CD4-positive, alpha-beta T cell (primary cell): ENCODE results near the gene CROCC. TPM values are rescaled to one million over a fixed set of nuclear protein-coding genes. Genes with fewer than 3 reads are reported as not detected.
"Not testable (repeated sequence)": the region's sequence is repeated elsewhere in the genome, so short reads cannot be mapped to it uniquely, and the experiment has no call there.

Source experiments
- ATAC-seq: fragments of 200-7000 bp; cut with Tn5 transposase; one replicate; pipeline ENCODE4 v1.10.0; 2022; ENCODE audit warnings: mild to moderate bottlenecking; ENCODE audit not compliant: poor library complexity
- CTCF ChIA-PET: fragments of 350-600 bp; sonication (Branson Sonifier 250); formaldehyde crosslinking; loops from one replicate; lab custom pipeline; 2021; ENCODE audit warnings: antibody characterized with exemption, inconsistent platforms; lab: Charles Lee
- POLR2A ChIA-PET: fragments of 350-600 bp; sonication (Branson Sonifier 250); formaldehyde crosslinking; loops from one replicate; lab custom pipeline; 2021; ENCODE audit warnings: antibody characterized with exemption, inconsistent platforms; lab: Charles Lee
- DNase-seq, 14 experiments: peaks; one replicate each; pipeline ENCODE4 v3.0.0-alpha.2; 2013 to 2020; ENCODE audit warnings: mixed read lengths in 2 of 14
- H3K27ac ChIP-seq, 2 donors: one replicate each; pipeline versions ENCODE4 v1.5.1 to v1.7.0; 2013; ENCODE audit warnings: low read length in 2 of 2, low read depth in 1 of 2, mild to moderate bottlenecking in 1 of 2
- H3K27me3 ChIP-seq, 2 experiments: 1 replicate in 1 of 2; 2 replicates in 1 of 2; pipeline versions ENCODE4 v1.6.1 to v1.7.0; 2013; ENCODE audit warnings: low read length in 2 of 2, control low read depth in 1 of 2, mild to moderate bottlenecking in 1 of 2, moderate library complexity in 1 of 2; ENCODE audit not compliant: insufficient read depth in 2 of 2, control insufficient read depth in 1 of 2
- H3K36me3 ChIP-seq: one replicate; pipeline ENCODE4 v1.6.1; 2013; ENCODE audit warnings: low read length, control low read depth; ENCODE audit not compliant: insufficient read depth
- H3K4me1 ChIP-seq: one replicate; pipeline ENCODE4 v1.6.1; 2013; ENCODE audit warnings: low read length, control low read depth; ENCODE audit not compliant: insufficient read depth
- H3K4me3 ChIP-seq: one replicate; pipeline ENCODE4 v1.5.1; 2013; ENCODE audit warnings: mild to moderate bottlenecking, low read length, moderate library complexity
- H3K9me3 ChIP-seq, 2 experiments: 1 replicate in 1 of 2; 2 replicates in 1 of 2; pipeline versions ENCODE4 v1.6.1 to v1.7.0; 2013; ENCODE audit warnings: low read length in 2 of 2, mild to moderate bottlenecking in 2 of 2, control low read depth in 1 of 2, moderate library complexity in 1 of 2; ENCODE audit not compliant: control insufficient read depth in 1 of 2, insufficient read depth in 1 of 2
- H3K27ac Mint-ChIP-seq: one replicate; pipeline ENCODE4 v1.8.0; 2020; ENCODE audit warnings: mixed read lengths
- H3K27me3 Mint-ChIP-seq: one replicate; pipeline ENCODE4 v1.8.0; 2021; ENCODE audit warnings: mixed read lengths
- H3K36me3 Mint-ChIP-seq: one replicate; pipeline ENCODE4 v1.8.0; 2021; ENCODE audit warnings: low read depth, mixed read lengths
- H3K4me1 Mint-ChIP-seq: one replicate; pipeline ENCODE4 v1.8.0; 2021; ENCODE audit warnings: low read depth, mixed read lengths
- H3K4me3 Mint-ChIP-seq: one replicate; pipeline ENCODE4 v1.8.0; 2020; ENCODE audit warnings: mild to moderate bottlenecking, mixed read lengths
- H3K9me3 Mint-ChIP-seq: one replicate; pipeline ENCODE4 v1.8.0; 2020; ENCODE audit warnings: mixed read lengths
- intact Hi-C, 2 experiments: fragments of 100-400 bp; cut with DNase I in 1 of 2; cut with micrococcal nuclease in 1 of 2; formaldehyde crosslinking; loops; one replicate each; pipeline versions ENCODE4 v1.15.1 to v1.9.0; 2023 to 2025; cut with DNase I, micrococcal nuclease
- total RNA-seq, 174 experiments: library from RNA in 2 of 174; stranded (reverse) in 2 of 174; gene quantifications; one replicate each; pipeline ENCODE4 v1.2.3 and lab custom pipeline; 2021 to 2026
- TF ChIP-seq, protein P1 (sequence below): fragments of 200-600 bp; IDR thresholded peaks from one replicate; pipeline ENCODE4 v1.8.0; 2022; ENCODE audit warnings: antibody characterized with exemption, mild to moderate bottlenecking

CROCC gene
- total RNA-seq, 2 experiments from 2014 or later, result 47.4 to 49.7 TPM

DNA sequence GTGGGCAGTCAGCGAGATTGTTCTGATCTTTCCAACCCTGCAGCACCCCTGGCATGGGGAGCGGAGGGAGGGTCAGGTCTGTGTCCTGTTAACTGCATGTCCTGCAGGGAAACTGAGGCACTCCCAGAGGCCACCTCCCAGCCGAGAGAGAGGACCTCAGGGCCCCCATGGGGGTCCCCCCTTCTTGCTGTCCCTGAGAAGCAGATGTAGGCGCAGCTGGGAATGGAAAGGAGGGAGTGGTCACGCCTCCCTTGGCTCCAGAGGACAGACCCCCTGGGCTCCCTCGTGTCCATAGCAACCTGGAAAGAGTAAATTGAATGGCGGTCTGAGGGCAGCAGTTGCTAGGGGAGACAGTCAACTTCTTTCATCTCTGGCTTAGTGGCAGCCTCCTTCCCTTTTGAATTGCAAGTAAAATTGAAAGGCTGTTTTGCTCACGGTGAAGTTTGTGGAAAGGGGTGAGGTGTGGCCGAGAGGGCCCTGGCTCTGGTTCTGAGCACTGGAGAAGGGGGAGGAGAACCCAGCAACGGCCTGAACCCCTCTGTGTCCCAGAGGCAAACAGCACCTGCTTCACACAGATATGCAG is 4.9 kb downstream of the CROCC start:
- H3K27ac ChIP-seq, result no peak overlapping the region
- H3K4me3 Mint-ChIP-seq, result no peak overlapping the region
- TF ChIP-seq, protein P1, sequence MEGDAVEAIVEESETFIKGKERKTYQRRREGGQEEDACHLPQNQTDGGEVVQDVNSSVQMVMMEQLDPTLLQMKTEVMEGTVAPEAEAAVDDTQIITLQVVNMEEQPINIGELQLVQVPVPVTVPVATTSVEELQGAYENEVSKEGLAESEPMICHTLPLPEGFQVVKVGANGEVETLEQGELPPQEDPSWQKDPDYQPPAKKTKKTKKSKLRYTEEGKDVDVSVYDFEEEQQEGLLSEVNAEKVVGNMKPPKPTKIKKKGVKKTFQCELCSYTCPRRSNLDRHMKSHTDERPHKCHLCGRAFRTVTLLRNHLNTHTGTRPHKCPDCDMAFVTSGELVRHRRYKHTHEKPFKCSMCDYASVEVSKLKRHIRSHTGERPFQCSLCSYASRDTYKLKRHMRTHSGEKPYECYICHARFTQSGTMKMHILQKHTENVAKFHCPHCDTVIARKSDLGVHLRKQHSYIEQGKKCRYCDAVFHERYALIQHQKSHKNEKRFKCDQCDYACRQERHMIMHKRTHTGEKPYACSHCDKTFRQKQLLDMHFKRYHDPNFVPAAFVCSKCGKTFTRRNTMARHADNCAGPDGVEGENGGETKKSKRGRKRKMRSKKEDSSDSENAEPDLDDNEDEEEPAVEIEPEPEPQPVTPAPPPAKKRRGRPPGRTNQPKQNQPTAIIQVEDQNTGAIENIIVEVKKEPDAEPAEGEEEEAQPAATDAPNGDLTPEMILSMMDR, result no peak
- no peak overlapping the region for H3K4me3 ChIP-seq
- peaks cover 24% of the 10 kb centered on the region for H3K36me3 ChIP-seq
- intact Hi-C loops, result loop anchor here in 1 of 2 experiments (10.0 kb wide), 1 partner anchor 312 kb away; the partner anchor contains the start of gene NBPF1
- ChIA-PET CTCF (no interaction called here), POLR2A (no interaction called here)
- no peaks in the 10 kb centered on the region for H3K27me3 Mint-ChIP-seq
- H3K36me3 Mint-ChIP-seq, result peaks cover 18% of the 10 kb centered on the region
- no peak for ATAC-seq
- peaks cover 22% of the 10 kb centered on the region for H3K4me1 Mint-ChIP-seq
- no peaks in the 10 kb centered on the region for H3K27me3 ChIP-seq
- H3K4me1 ChIP-seq, result peaks cover 24% of the 10 kb centered on the region
- no peaks in the 10 kb centered on the region for H3K9me3 ChIP-seq
- no peaks in the 10 kb centered on the region for H3K9me3 Mint-ChIP-seq
- DNase-seq, result peak in 1 of 14 experiments; percentile 16
- no peak overlapping the region for H3K27ac Mint-ChIP-seq

DNA sequence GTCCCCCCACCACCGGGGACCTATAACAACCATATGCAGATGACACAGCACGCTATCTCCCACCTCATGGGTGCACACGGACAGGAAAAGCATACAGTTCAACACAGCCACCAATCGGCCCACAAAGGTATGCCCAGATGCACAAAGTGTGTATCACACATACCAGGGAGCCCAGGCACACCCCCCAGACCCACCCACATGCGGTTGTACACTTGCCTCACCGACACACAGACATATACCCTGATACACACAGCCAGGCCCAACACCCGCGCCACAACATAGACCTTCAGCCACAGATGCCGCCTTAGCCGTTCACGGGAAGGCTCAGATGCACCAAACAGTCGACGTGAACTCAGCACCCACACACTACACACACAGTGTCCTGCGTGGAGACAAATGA is 5.5 kb downstream of the CROCC start:
- Histone ChIP-seq H3K4me3 (no peak overlapping the region), H3K27me3 (no peaks in the 10 kb centered on the region), H3K4me1 (peaks cover 17% of the 10 kb centered on the region), H3K9me3 (no peaks in the 10 kb centered on the region), H3K36me3 (peaks cover 24% of the 10 kb centered on the region), H3K27ac (no peak overlapping the region)
- ChIA-PET CTCF (no interaction called here), POLR2A (no interaction called here)
- ATAC-seq, result no peak
- no peak overlapping the region for H3K4me3 Mint-ChIP-seq
- no peak overlapping the region for H3K27ac Mint-ChIP-seq
- no peaks in the 10 kb centered on the region for H3K9me3 Mint-ChIP-seq
- no peaks in the 10 kb centered on the region for H3K27me3 Mint-ChIP-seq
- TF ChIP-seq, protein P1, result no peak
- peaks cover 15% of the 10 kb centered on the region for H3K4me1 Mint-ChIP-seq
- DNase-seq, result peak in 1 of 14 experiments; percentile 22
- intact Hi-C loops, result loop anchor here in 1 of 2 experiments (10.0 kb wide), 1 partner anchor 312 kb away; the partner anchor contains the start of gene NBPF1
- H3K36me3 Mint-ChIP-seq, result peaks cover 22% of the 10 kb centered on the region

GRCh38 chr1:16927711-16928485 is 6.2 kb downstream of the CROCC start:
- Histone ChIP-seq H3K27me3 (no peaks in the 10 kb centered on the region), H3K4me1 (peaks cover 12% of the 10 kb centered on the region), H3K27ac (no peak overlapping the region), H3K4me3 (no peak overlapping the region), H3K36me3 (peaks cover 26% of the 10 kb centered on the region), H3K9me3 (no peaks in the 10 kb centered on the region)
- CTCF ChIA-PET, result no interaction called here
- ATAC-seq (no peak), DNase-seq (no peak)
- Mint-ChIP-seq H3K4me1 (peaks cover 9% of the 10 kb centered on the region), H3K4me3 (no peak overlapping the region), H3K9me3 (no peaks in the 10 kb centered on the region), H3K36me3 (peaks cover 28% of the 10 kb centered on the region), H3K27ac (no peak overlapping the region), H3K27me3 (no peaks in the 10 kb centered on the region)
- POLR2A ChIA-PET, result interaction anchor here (1.1 kb wide), 1 partner anchor 13 kb away, joined by 3 read pairs; no protein-coding TSS in a partner anchor
- TF ChIP-seq, protein P1, result no peak
- intact Hi-C loops, result loop anchor here in 1 of 2 experiments (10.0 kb wide), 1 partner anchor 313 kb away; the partner anchor contains the start of gene NBPF1

GRCh38 chr1:16929146-16930041 is 7.7 kb downstream of the CROCC start:
- H3K4me1 ChIP-seq, DNase-seq, H3K9me3 Mint-ChIP-seq, H3K27ac Mint-ChIP-seq, H3K27me3 ChIP-seq, POLR2A ChIA-PET, H3K27ac ChIP-seq, H3K4me3 ChIP-seq, ATAC-seq, H3K4me3 Mint-ChIP-seq, CTCF ChIA-PET, H3K4me1 Mint-ChIP-seq, H3K27me3 Mint-ChIP-seq, H3K9me3 ChIP-seq: not testable (repeated sequence)
- H3K36me3 ChIP-seq, result peaks cover 22% of the 10 kb centered on the region
- intact Hi-C loops, result loop anchor here in 1 of 2 experiments (10.0 kb wide), 1 partner anchor 315 kb away; the partner anchor contains the start of gene NBPF1
- peaks cover 37% of the 10 kb centered on the region for H3K36me3 Mint-ChIP-seq
